Measurements from ENCODE around the gene AP2A1. TPM values are rescaled to one million over a fixed set of nuclear protein-coding genes. Genes with fewer than 3 reads are reported as not detected.

The AP2A1 gene
- polyA plus RNA-seq, 1 experiment, result 59.1 TPM

DNA sequence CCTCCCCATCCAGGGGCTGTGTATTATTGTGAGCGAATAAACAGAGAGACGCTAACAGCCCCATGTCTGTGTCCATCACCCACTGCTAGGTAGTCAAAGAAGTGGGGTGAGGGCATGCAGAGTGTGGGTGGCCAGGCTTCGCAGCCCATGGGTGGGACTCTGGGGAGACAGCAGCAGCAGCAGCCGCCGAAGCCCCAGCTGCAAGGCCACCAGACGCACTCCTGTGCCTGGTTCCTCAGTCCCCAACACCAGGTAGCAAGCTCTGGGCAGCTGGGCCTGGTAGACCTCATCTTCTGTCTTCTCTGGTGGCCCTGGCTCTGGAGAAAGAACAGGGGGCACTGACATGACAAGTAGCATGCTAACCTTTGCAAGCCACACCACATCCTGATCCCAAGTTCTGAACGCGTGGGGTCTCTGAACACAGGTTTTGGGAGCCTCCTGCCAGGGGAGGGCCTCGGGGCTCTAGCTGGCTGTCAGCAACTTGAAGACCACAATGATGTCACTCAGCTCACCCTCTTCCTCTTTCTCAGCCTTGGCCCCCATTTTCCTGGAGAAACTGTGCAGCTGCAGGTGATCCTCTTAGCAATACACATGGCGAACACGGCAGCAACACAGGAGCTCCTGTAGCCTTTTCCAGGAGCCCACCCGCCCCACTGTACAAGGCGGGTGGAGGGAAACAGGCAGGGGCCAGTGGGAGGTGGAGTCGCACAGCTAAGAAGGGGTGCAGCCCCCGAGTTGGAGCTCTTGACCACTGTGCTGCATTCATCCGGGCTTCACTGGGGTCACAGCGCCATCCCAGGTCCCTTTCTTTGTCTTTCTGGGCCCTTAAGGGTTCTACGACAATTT lies 40.5 kb downstream of the AP2A1 start:
- H3K4me3 ChIP-seq (ENCODE audit: low read depth, low read length), result no peak overlapping the region
- DNase-seq (ENCODE audit: low read depth, low spot score), result no peak
- TF ChIP-seq, protein P1, sequence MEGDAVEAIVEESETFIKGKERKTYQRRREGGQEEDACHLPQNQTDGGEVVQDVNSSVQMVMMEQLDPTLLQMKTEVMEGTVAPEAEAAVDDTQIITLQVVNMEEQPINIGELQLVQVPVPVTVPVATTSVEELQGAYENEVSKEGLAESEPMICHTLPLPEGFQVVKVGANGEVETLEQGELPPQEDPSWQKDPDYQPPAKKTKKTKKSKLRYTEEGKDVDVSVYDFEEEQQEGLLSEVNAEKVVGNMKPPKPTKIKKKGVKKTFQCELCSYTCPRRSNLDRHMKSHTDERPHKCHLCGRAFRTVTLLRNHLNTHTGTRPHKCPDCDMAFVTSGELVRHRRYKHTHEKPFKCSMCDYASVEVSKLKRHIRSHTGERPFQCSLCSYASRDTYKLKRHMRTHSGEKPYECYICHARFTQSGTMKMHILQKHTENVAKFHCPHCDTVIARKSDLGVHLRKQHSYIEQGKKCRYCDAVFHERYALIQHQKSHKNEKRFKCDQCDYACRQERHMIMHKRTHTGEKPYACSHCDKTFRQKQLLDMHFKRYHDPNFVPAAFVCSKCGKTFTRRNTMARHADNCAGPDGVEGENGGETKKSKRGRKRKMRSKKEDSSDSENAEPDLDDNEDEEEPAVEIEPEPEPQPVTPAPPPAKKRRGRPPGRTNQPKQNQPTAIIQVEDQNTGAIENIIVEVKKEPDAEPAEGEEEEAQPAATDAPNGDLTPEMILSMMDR (IDR thresholded peaks at IDR 0.05; ENCODE audit: low read depth, low read length), result no peak
- no peak overlapping the region for H3K27ac ChIP-seq (ENCODE audit: low read depth, low read length)
- H3K27me3 ChIP-seq (ENCODE audit: control insufficient read depth, insufficient read depth, low read length), result no peaks in the 10 kb centered on the region
- CTCF ChIA-PET, result interaction anchor here (1.0 kb wide), 1 partner anchor 12 kb away, joined by 3 read pairs; no protein-coding TSS in a partner anchor
- POLR2A ChIA-PET, result no interaction called here
- no peaks in the 10 kb centered on the region; the same call in 1 of the 2 replicates for H3K9me3 ChIP-seq (ENCODE audit: control insufficient read depth, insufficient read depth, low read length)

DNA sequence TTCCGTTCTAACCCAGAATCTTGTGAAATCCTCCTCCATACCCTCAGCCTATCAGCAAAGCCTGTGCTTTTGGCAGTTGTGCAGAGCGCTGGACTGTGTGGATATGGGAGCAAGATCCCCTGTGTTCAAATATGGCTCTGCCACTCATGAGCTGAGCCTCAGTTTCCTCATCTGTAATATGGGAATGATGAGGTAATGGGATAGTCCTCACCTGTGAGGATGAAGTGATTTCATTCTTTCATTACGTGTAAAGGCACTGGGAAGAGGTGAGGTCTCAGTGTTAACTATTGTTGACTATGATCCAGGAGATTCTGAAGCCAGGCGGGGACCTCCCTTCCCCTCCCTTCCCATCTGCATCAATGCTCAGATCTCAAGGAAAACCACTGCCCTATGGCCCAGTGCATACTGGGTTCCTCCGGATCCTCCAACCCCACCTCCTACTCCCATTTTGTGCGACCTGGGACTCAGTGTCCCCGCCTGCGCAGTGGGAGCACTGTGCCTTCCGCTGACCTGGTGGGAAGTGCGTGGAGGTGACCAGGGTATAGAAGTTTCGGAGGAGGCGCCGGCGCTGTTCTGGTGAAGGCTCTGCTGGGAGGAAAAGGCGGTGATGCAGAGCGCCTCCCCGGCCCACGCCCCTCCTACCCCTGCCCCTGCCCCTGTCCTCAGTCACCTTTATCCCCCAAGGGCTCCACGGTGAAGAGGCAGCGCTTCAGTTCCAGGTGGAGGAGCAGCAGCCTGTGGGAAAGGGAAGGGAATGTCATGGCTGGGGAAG lies 41.3 kb downstream of the AP2A1 start:
- POLR2A ChIA-PET, result interaction anchor here (1.0 kb wide), 1 partner anchor 117 kb away, joined by 4 read pairs; the partner anchor contains the start of gene CPT1C
- DNase-seq (ENCODE audit: low read depth, low spot score), result no peak
- H3K27me3 ChIP-seq (ENCODE audit: control insufficient read depth, insufficient read depth, low read length), result no peaks in the 10 kb centered on the region
- no peak overlapping the region for H3K27ac ChIP-seq (ENCODE audit: low read depth, low read length)
- CTCF ChIA-PET, result interaction anchor here (1.0 kb wide), 1 partner anchor 11 kb away, joined by 3 read pairs; no protein-coding TSS in a partner anchor
- peak overlapping the region; percentile 22 for H3K4me3 ChIP-seq (ENCODE audit: low read depth, low read length)
- TF ChIP-seq, protein P1 (IDR thresholded peaks at IDR 0.05; ENCODE audit: low read depth, low read length), result no peak
- no peaks in the 10 kb centered on the region; the same call in 1 of the 2 replicates for H3K9me3 ChIP-seq (ENCODE audit: control insufficient read depth, insufficient read depth, low read length)

DNA sequence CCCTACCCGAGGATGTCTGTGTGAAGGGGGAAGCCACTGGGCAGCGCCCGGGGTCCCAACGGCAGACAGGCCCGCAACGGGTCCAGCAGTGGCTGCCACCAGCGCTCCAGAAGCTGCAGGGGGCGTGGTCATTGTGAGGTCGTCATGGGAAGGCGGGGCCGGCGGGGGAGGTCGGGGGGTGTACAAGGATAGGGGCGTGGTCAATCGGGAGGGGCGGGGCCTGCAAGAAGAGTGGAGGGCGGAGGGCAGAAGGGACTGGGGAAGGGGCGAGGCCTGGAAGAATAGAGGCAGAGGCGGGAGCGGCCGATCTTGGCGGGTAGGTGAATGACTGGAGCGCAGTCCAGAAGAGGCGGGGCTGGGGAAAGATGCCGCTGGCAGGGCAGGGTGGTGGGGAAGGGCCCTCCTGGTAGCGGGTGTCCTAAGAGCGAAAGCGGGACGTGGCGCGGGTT lies 41.9 kb downstream of the AP2A1 start:
- TF ChIP-seq, protein P1 (IDR thresholded peaks at IDR 0.05; ENCODE audit: low read depth, low read length), result no peak
- Histone ChIP-seq H3K27ac (ENCODE audit: low read depth, low read length) (no peak overlapping the region), H3K4me3 (ENCODE audit: low read depth, low read length) (peak overlapping the region; percentile 77), H3K9me3 (ENCODE audit: control insufficient read depth, insufficient read depth, low read length) (no peaks in the 10 kb centered on the region; the same call in 1 of the 2 replicates), H3K27me3 (ENCODE audit: control insufficient read depth, insufficient read depth, low read length) (no peaks in the 10 kb centered on the region)
- CTCF ChIA-PET, result no interaction called here
- POLR2A ChIA-PET, result interaction anchor here (1.0 kb wide), 1 partner anchor 118 kb away, joined by 4 read pairs; the partner anchor contains the start of gene CPT1C
- peak; percentile 53 for DNase-seq (ENCODE audit: low read depth, low spot score)

DNA sequence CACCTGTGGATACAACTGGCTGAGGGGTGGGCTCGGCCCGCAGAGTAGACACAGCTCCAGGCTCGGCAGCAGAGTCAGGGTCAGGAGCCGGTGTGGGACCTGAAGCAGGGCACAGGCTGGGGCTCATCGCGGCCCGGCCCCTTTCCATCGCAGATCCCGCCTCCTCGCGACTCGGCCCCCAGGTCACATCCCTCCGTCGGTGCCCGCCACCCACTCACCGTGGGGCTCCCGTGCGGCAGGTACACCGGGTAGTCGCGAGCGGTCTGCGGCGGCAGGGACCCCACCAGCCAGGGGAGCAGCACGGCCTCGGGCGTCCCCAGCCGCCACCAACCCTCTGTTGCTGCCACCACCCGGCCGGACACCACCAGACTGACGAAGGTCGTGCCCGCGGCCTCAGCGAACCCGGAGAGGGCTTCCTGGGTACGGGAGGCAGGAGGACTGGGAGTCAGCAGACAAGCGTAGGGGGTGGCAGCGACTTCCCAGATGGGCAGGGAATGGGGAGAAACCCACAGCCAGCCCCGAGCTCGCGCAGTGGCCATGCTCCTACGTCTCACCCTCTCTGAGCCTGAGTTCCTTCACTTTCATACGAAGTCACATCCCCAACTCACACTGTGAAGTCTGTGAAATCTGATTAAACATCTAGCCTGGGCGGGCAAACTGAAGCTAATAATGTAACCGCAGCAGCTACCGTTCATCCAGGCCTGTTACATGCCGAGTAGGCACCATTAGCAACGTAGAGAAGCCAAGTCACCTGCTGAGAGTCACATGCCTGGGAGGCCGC lies 42.5 kb downstream of the AP2A1 start:
- Histone ChIP-seq H3K27me3 (ENCODE audit: control insufficient read depth, insufficient read depth, low read length) (no peaks in the 10 kb centered on the region), H3K9me3 (ENCODE audit: control insufficient read depth, insufficient read depth, low read length) (no peaks in the 10 kb centered on the region; the same call in 1 of the 2 replicates), H3K4me3 (ENCODE audit: low read depth, low read length) (peak overlapping the region; percentile 77), H3K27ac (ENCODE audit: low read depth, low read length) (peak overlapping the region; percentile 39)
- ChIA-PET CTCF (interaction anchor here (1.5 kb wide), 1 partner anchor 124 kb away, joined by 3 read pairs; no protein-coding TSS in a partner anchor), POLR2A (interaction anchor here (0.6 to 1.4 kb wide), 3 partner anchors 44 to 118 kb away, joined by 3 to 4 read pairs (median 4); partner anchors contain the start of gene CPT1C)
- DNase-seq (ENCODE audit: low read depth, low spot score), result no peak
- TF ChIP-seq, protein P1 (IDR thresholded peaks at IDR 0.05; ENCODE audit: low read depth, low read length), result no peak
